Cardiac fibroblast (primary cell): ENCODE data around the gene DKK3.

Source experiments
- DNase-seq, 2 donors: peaks; one replicate each; pipeline versions ENCODE4 v3.0.0 to v3.0.0-alpha.2; 2010; ENCODE audit warnings: low read depth in 2 of 2
- H3K4me3 ChIP-seq, 2 donors: replicated peaks in 1 of 2; 1 replicate in 1 of 2; 2 replicates in 1 of 2; pipeline ENCODE4 v1.5.1; 2011; ENCODE audit warnings: low read depth in 2 of 2, low read length in 2 of 2, mild to moderate bottlenecking in 2 of 2, moderate library complexity in 1 of 2
- TF ChIP-seq, protein P1 (sequence below): IDR thresholded peaks from one replicate; pipeline ENCODE4 v1.5.1; 2011; ENCODE audit warnings: low read depth, mild to moderate bottlenecking, low read length, inconsistent platforms

The DKK3 gene

DNA sequence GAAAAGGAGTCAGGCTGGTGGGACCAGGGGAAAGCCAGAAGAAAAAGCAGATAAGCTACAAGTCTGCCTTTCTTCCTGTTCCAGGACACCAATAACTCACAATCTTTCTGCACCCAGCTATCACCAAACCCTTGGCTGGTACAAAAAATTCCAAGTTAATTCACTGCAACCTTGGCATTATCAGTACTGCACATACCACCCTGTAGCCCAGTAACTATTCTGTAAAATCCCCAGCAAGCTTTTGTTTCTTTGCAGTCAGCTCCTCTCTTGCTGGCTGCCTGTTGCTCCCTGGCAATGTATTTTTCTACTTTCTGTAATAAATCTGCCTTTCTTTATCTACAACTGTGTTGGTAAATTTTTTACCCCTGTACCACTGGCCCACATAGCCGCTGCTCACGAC is 20.7 kb upstream of the DKK3 start:
- DNase-seq, result no peak
- H3K4me3 ChIP-seq, result no peak overlapping the region
- TF ChIP-seq, protein P1, sequence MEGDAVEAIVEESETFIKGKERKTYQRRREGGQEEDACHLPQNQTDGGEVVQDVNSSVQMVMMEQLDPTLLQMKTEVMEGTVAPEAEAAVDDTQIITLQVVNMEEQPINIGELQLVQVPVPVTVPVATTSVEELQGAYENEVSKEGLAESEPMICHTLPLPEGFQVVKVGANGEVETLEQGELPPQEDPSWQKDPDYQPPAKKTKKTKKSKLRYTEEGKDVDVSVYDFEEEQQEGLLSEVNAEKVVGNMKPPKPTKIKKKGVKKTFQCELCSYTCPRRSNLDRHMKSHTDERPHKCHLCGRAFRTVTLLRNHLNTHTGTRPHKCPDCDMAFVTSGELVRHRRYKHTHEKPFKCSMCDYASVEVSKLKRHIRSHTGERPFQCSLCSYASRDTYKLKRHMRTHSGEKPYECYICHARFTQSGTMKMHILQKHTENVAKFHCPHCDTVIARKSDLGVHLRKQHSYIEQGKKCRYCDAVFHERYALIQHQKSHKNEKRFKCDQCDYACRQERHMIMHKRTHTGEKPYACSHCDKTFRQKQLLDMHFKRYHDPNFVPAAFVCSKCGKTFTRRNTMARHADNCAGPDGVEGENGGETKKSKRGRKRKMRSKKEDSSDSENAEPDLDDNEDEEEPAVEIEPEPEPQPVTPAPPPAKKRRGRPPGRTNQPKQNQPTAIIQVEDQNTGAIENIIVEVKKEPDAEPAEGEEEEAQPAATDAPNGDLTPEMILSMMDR, result no peak

GRCh38 chr11:12028303-12028702 is 19.9 kb upstream of the DKK3 start:
- no peak for DNase-seq
- TF ChIP-seq, protein P1, result no peak
- H3K4me3 ChIP-seq, result no peak overlapping the region

- no peak overlapping the region for H3K4me3 ChIP-seq
- TF ChIP-seq, protein P1, result no peak
- DNase-seq, result no peak
These were observed 18.1 kb upstream of the DKK3 start for GRCh38 chr11:12026331-12027211.

GRCh38 chr11:12024254-12024926 is 16.0 kb upstream of the DKK3 start:
- no peak overlapping the region for H3K4me3 ChIP-seq
- no peak for DNase-seq
- TF ChIP-seq, protein P1, result no peak

DNA sequence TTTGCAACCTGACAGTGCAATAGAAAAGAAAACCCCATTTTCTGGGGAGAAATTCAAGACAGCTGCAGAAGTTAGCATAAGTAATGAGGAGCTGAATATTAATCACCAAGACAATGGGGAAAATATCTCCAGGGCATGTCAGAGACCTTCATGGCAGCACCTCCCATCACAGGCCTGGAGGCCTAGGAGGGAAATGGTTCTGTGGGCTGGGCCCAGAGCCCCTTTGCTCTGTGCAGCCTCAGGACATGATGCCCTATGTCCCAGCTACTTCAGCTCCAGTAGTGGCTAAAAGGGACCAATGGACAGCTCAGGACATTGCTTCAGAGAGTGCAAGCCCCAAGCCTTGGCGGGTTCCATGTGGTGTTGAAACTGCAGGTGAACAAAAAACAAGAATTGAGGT is 14.6 kb upstream of the DKK3 start:
- no peak for DNase-seq
- H3K4me3 ChIP-seq, result no peak overlapping the region
- TF ChIP-seq, protein P1, result no peak

DNA sequence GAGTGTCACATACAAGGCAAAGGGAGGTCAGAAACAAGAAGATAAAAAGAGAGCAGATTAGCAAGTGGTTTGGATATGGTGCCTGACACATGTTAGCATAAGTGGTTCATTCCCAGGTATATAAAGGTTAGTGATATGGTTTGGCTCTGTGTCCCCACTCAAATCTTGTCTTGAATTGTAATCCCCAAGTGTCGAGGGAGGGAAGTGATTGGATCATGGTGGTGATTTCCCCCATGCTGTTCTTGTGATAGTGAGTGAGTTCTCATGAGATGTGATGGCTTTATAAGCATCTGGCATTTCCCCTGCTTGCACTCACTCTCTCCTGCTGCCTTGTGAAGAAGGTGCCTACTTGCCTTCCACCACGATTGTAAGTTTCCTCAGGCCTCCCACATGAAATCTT is 12.1 kb upstream of the DKK3 start:
- H3K4me3 ChIP-seq, result no peak overlapping the region
- TF ChIP-seq, protein P1, result no peak
- no peak for DNase-seq
